M059J (cell line): ENCODE data around the gene CCDC102A. TPM values are rescaled to one million over a fixed set of nuclear protein-coding genes. Genes with fewer than 3 reads are reported as not detected.

ENCODE experiments used
- DNase-seq: peaks from one replicate; pipeline ENCODE4 v3.0.0-alpha.2; 2012; ENCODE audit warnings: low read depth
- total RNA-seq: library from RNA; depleted of rRNA; stranded (reverse); fragments of >200 nt; shearing (Covaris generic); gene quantifications from 2 replicates; pipeline ENCODE4 v1.2.3, GENCODE V29; 2014

Gene CCDC102A
- total RNA-seq, 1 experiment from 2014 or later, result 16.8 TPM

- peak; percentile 51 for DNase-seq
Observed at GRCh38 chr16:57519796-57520360, 16.5 kb downstream of the CCDC102A start.

- no peak for DNase-seq
Observed at GRCh38 chr16:57518922-57519321, 17.4 kb downstream of the CCDC102A start.

GRCh38 chr16:57518520-57518919 is 17.9 kb downstream of the CCDC102A start:
- no peak for DNase-seq

- DNase-seq, result no peak
Observed at GRCh38 chr16:57517397-57518367, 18.7 kb downstream of the CCDC102A start.

- no peak for DNase-seq
Observed at GRCh38 chr16:57516773-57517172, 19.6 kb downstream of the CCDC102A start.

- DNase-seq, result no peak
Observed at GRCh38 chr16:57516176-57516725, 20.1 kb downstream of the CCDC102A start.

GRCh38 chr16:57514791-57515600 is 21.4 kb downstream of the CCDC102A start:
- no peak for DNase-seq

GRCh38 chr16:57514371-57514770 is 22.0 kb downstream of the CCDC102A start:
- DNase-seq, result no peak

GRCh38 chr16:57513371-57514102 is 22.8 kb downstream of the CCDC102A start:
- DNase-seq, result no peak

- DNase-seq, result no peak
Observed at GRCh38 chr16:57512296-57513001, 23.9 kb downstream of the CCDC102A start.

GRCh38 chr16:57510016-57510871 is 26.1 kb downstream of the CCDC102A start:
- DNase-seq, result no peak

GRCh38 chr16:57509231-57509923 is 27.0 kb downstream of the CCDC102A start:
- DNase-seq, result peak; percentile 27

- DNase-seq, result no peak
Observed at GRCh38 chr16:57508035-57508425, 28.3 kb downstream of the CCDC102A start.

- DNase-seq, result no peak
Observed at GRCh38 chr16:57507136-57508034, 29.0 kb downstream of the CCDC102A start.

GRCh38 chr16:57505169-57505568 is 31.2 kb downstream of the CCDC102A start:
- DNase-seq, result no peak

GRCh38 chr16:57504491-57504890 is 31.9 kb downstream of the CCDC102A start:
- DNase-seq, result no peak

GRCh38 chr16:57504001-57504400 is 32.4 kb downstream of the CCDC102A start:
- no peak for DNase-seq

- DNase-seq, result no peak
Observed at GRCh38 chr16:57503366-57503765, 33.0 kb downstream of the CCDC102A start.
